ENCODE results near the gene LSM10. TPM values are rescaled to one million over a fixed set of nuclear protein-coding genes. Genes with fewer than 3 reads are reported as not detected.

The LSM10 gene
- total RNA-seq, 1 experiment from 2014 or later, result 42.2 TPM

DNA sequence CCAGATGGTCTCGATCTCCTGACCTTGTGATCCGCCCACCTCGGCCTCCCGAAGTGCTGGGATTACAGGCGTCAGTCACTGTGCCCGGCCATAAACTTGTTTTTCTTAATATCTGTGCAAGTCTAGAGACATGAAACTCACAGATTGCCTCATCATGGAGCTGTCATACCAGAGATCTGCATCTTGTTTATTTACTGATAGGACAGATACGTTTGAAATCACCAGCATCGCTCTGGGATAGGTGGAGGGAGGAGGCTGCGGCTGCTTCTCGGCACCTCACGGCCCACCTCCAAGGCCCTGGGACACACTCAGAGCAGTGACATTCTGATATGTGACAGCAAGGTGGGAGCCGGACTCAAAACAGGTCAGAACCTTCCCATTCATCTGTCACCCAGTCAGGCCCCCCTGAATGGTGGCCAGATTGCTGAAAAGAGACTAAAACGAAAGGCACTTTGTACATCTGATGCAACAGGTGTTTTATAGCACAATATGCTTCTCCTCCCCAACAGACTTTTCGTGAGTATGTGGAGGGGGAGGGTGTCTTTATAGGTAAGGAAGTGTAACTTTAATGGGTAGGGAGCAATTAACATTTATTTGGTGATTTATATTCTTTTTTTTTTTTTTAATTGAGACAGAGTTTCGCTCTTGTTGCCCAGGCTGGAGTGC is 18.1 kb upstream of the LSM10 start:
- H3K79me1 ChIP-seq (ENCODE audit: insufficient read depth, low read depth, low read length, poor library complexity, severe bottlenecking), result no peaks in the 10 kb centered on the region
- H2BK20ac ChIP-seq (ENCODE audit: low read depth, low read length, poor library complexity, severe bottlenecking), result no peak overlapping the region
- H3K14ac ChIP-seq (ENCODE audit: insufficient read depth, low read length), result no peak overlapping the region
- H2BK15ac ChIP-seq (ENCODE audit: low read depth, low read length), result no peak overlapping the region
- H2BK5ac ChIP-seq (ENCODE audit: insufficient read length, low read length), result no peak overlapping the region
- H3K18ac ChIP-seq (ENCODE audit: insufficient read length, low read depth, low read length), result no peak overlapping the region
- Mint-ChIP-seq H3K4me1 (peaks cover 10 to 17% of the 10 kb centered on the region in 2 experiments), H3K27ac (peak overlapping the region in 1 of 3 experiments; percentile 46; a peak in 1 of 7 replicates), H3K36me3 (ENCODE audit: insufficient read depth in 1 of 3, low read depth in 3 of 3) (peaks cover 0 to 5% (median 4%) of the 10 kb centered on the region in 3 experiments; a peak in 4 of 7 replicates), H3K27me3 (ENCODE audit: low read depth) (no peaks in the 10 kb centered on the region; the same call in 1 of the 2 replicates), H3K9me3 (no peaks in the 10 kb centered on the region; a peak in 1 of 5 replicates), H3K4me3 (no peak overlapping the region; a peak in 1 of 5 replicates)
- no peak overlapping the region for H3K9ac ChIP-seq (ENCODE audit: extremely low read depth, insufficient read length, low read length)
- H3K4me1 ChIP-seq (ENCODE audit: insufficient read depth, low read length), result no peaks in the 10 kb centered on the region
- DNase-seq, result no peak
- H3K4ac ChIP-seq (ENCODE audit: low read depth, low read length), result no peak overlapping the region
- H3K23me2 ChIP-seq (ENCODE audit: insufficient read length, low read depth, low read length, poor library complexity, severe bottlenecking), result no peaks in the 10 kb centered on the region
- no peaks in the 10 kb centered on the region for H3K79me2 ChIP-seq (ENCODE audit: insufficient read depth, low read length)
- no peaks in the 10 kb centered on the region for H3K27me3 ChIP-seq (ENCODE audit: insufficient read depth, low read length)
- H3T11ph ChIP-seq (ENCODE audit: low read length), result no peak overlapping the region
- H4K20me1 ChIP-seq (ENCODE audit: control insufficient read depth, insufficient read depth, insufficient read length), result no peaks in the 10 kb centered on the region
- no peak overlapping the region for H4K91ac ChIP-seq (ENCODE audit: insufficient read length, low read depth, low read length)
- TF ChIP-seq, protein P1, sequence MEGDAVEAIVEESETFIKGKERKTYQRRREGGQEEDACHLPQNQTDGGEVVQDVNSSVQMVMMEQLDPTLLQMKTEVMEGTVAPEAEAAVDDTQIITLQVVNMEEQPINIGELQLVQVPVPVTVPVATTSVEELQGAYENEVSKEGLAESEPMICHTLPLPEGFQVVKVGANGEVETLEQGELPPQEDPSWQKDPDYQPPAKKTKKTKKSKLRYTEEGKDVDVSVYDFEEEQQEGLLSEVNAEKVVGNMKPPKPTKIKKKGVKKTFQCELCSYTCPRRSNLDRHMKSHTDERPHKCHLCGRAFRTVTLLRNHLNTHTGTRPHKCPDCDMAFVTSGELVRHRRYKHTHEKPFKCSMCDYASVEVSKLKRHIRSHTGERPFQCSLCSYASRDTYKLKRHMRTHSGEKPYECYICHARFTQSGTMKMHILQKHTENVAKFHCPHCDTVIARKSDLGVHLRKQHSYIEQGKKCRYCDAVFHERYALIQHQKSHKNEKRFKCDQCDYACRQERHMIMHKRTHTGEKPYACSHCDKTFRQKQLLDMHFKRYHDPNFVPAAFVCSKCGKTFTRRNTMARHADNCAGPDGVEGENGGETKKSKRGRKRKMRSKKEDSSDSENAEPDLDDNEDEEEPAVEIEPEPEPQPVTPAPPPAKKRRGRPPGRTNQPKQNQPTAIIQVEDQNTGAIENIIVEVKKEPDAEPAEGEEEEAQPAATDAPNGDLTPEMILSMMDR (conservative IDR thresholded peaks at IDR 0.05), result no peak
- no peaks in the 10 kb centered on the region for H3K9me3 ChIP-seq (ENCODE audit: control insufficient read depth, low read depth, low read length)
- no peak overlapping the region for H2BK12ac ChIP-seq (ENCODE audit: insufficient read length, low read depth, low read length)
- no peak overlapping the region for H2AK5ac ChIP-seq (ENCODE audit: insufficient read length, low read length)
- H3K23ac ChIP-seq (ENCODE audit: insufficient read length, low read depth, low read length), result no peak overlapping the region
- no peak overlapping the region for H3K56ac ChIP-seq (ENCODE audit: insufficient read length, low read depth, low read length)
- no CpG with 5 or more reads among the region's 15 CpGs for WGBS (ENCODE audit: extremely low coverage, insufficient read length, low lambda C conversion rate)
- H2BK120ac ChIP-seq (ENCODE audit: low read depth, low read length, poor library complexity, severe bottlenecking), result no peak overlapping the region
- H3K4me2 ChIP-seq (ENCODE audit: insufficient read depth, insufficient read length, low read length), result no peak overlapping the region
- H4K8ac ChIP-seq (replicated peaks; ENCODE audit: insufficient read length, low read depth, low read length), result no peak overlapping the region
- H4K5ac ChIP-seq (ENCODE audit: insufficient read length, low read depth, low read length), result no peak overlapping the region
- no peak overlapping the region for H3K27ac ChIP-seq (ENCODE audit: insufficient read length, low read depth, low read length)
- no peak overlapping the region for H2AFZ ChIP-seq (ENCODE audit: low read length)
